Measurements from ENCODE around the gene RNF168.
"Not testable (repeated sequence)": the region's sequence is repeated elsewhere in the genome, so short reads cannot be mapped to it uniquely, and the experiment has no call there.

Gene RNF168

DNA sequence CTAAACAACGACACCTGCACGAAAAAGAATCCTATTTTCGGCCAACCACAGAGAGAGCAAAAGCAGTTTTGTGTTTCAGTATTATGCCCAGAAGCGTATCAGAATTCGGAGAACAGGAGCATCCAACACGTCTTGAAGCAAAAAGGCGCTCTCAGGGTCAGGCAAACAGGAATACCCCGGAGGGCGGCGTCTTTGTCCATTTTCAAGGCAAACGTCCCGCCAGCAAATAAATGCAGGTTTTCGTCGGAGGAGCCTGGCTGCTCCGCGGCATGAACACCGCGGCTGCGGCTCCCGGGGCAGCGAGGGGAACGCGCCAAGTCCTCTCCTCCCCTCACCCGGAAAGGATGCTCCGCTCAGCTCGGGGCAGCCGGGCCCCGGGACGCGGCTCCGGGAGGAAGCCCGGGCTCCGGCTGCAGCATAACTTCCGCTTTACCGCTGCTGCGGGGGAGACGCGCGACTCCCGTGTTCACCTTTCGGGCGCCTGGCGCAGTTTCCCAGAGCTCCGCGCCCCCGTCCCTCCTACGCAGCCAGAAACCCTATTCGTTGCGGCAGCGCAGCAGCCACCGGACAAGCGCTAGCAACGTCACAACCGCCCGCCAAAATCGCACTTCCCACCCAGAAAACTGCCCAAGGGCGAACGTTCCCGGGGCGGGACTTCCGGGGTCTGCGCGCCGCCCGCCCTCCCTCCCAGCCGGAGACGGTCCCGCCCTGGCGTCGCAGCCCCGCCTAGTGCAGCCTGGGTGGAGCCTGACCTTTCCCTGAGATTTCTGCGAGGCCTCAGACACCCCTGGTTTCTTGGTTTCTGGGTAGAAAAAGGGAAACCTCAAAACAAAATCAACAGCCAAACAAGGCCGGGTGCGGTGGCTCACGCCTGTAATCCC lies at the start of gene RNF168:
Gene RNF168, minus strand, starts transcription at position 573 of the 881 bp plus-strand sequence. CDS start 595 bp downstream, outside the sequence.
- Histone ChIP-seq H4K20me1 (ENCODE audit: insufficient read depth) (peaks cover 11% of the 10 kb centered on the region), H3K4me1 (ENCODE audit: low read depth, poor library complexity, severe bottlenecking) (peaks cover 19% of the 10 kb centered on the region), H3K4me3 (IDR thresholded peaks at IDR 0.05; ENCODE audit: insufficient read depth, low read depth, low read length) (peak within 1 kb of the TSS; percentile 86), H3K36me3 (ENCODE audit: insufficient read depth) (no peaks in the 10 kb centered on the region), H2AFZ (ENCODE audit: low read depth) (peak within 1 kb of the TSS; percentile 67), H3K79me2 (ENCODE audit: insufficient read depth, low read depth) (peaks cover 49% of the 10 kb centered on the region), H3K27ac (peak within 1 kb of the TSS; percentile 76), H3K4me2 (peak within 1 kb of the TSS; percentile 97), H3K9ac (peak within 1 kb of the TSS; percentile 65), H3K27me3 (ENCODE audit: insufficient read depth, low read depth) (no peaks in the 10 kb centered on the region; the same call in 1 of the 2 replicates)
- TF ChIP-seq CTCF (conservative IDR thresholded peaks at IDR 0.05; ENCODE audit: low read depth, low read length): no peak

DNA sequence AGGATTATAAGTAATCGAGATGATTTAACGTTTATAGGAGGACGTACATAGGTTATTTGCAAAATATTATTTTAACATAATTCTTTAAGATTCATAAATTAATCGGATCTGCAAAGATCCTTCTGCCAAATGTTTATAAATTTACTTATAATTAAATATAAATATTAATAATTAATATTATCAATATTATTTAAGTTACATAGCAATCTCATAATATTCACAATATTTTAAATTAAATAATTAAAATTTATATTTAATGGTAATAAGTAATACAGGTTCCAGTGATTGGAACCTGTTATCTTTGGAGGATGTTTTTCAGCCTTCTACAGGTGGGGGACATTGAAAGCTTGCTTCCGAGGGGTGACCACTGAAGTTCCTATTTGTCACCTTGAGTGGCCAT lies 48.7 kb upstream of the RNF168 start:
- Histone ChIP-seq H3K4me3 (IDR thresholded peaks at IDR 0.05; ENCODE audit: insufficient read depth, low read depth, low read length) (no peak overlapping the region), H3K36me3 (ENCODE audit: insufficient read depth) (no peaks in the 10 kb centered on the region)

GRCh38 chr3:196550172-196550571 lies 46.6 kb upstream of the RNF168 start:
- H3K4me2 ChIP-seq; H3K4me1 ChIP-seq (ENCODE audit: low read depth, poor library complexity, severe bottlenecking); H3K27ac ChIP-seq: not testable (repeated sequence)

More for the DNA sequence above, 48.7 kb upstream of the RNF168 start:
- Histone ChIP-seq H3K79me2 (ENCODE audit: insufficient read depth, low read depth) (no peaks in the 10 kb centered on the region), H3K4me2 (no peak overlapping the region), H3K4me1 (ENCODE audit: low read depth, poor library complexity, severe bottlenecking) (no peaks in the 10 kb centered on the region), H2AFZ (ENCODE audit: low read depth) (no peak overlapping the region), H3K27me3 (ENCODE audit: insufficient read depth, low read depth) (no peaks in the 10 kb centered on the region), H3K9ac (no peak overlapping the region), H4K20me1 (ENCODE audit: insufficient read depth) (no peaks in the 10 kb centered on the region), H3K27ac (no peak overlapping the region)
- TF ChIP-seq CTCF (conservative IDR thresholded peaks at IDR 0.05; ENCODE audit: low read depth, low read length): no peak

GRCh38 chr3:196549312-196549711 lies 45.7 kb upstream of the RNF168 start:
- not testable (repeated sequence) for H3K4me1 ChIP-seq (ENCODE audit: low read depth, poor library complexity, severe bottlenecking); H3K9ac ChIP-seq; H2AFZ ChIP-seq (ENCODE audit: low read depth); H3K27me3 ChIP-seq (ENCODE audit: insufficient read depth, low read depth); H3K4me3 ChIP-seq (IDR thresholded peaks at IDR 0.05; ENCODE audit: insufficient read depth, low read depth, low read length); H3K27ac ChIP-seq; H4K20me1 ChIP-seq (ENCODE audit: insufficient read depth); H3K79me2 ChIP-seq (ENCODE audit: insufficient read depth, low read depth); H3K4me2 ChIP-seq; H3K36me3 ChIP-seq (ENCODE audit: insufficient read depth)

More at GRCh38 chr3:196550172-196550571, 46.6 kb upstream of the RNF168 start:
- H3K4me3 ChIP-seq (IDR thresholded peaks at IDR 0.05; ENCODE audit: insufficient read depth, low read depth, low read length); H4K20me1 ChIP-seq (ENCODE audit: insufficient read depth); H3K27me3 ChIP-seq (ENCODE audit: insufficient read depth, low read depth); H3K36me3 ChIP-seq (ENCODE audit: insufficient read depth); H3K79me2 ChIP-seq (ENCODE audit: insufficient read depth, low read depth); H3K9ac ChIP-seq; H2AFZ ChIP-seq (ENCODE audit: low read depth): not testable (repeated sequence)

DNA sequence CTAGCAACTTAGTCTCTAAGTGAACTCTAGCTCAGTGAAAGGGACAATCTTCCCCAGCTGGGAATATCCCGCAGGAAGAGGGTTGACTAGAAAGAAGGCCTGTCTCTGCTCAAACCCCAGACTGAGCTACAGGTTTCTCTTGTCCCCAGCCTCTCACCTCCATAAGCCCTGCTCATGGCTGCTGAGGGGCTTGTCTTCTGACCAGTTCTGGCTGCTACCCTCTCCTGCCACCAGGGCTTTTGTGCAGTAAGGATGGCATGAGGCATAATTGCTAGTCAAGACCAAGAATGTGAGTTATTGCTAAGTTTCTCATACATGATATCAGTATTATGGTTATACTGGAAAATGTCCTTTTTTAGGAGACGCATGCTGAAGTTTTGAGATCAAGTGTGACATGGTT lies 43.5 kb upstream of the RNF168 start:
- Histone ChIP-seq H3K27ac (no peak overlapping the region), H3K4me3 (IDR thresholded peaks at IDR 0.05; ENCODE audit: insufficient read depth, low read depth, low read length) (no peak overlapping the region), H3K27me3 (ENCODE audit: insufficient read depth, low read depth) (no peaks in the 10 kb centered on the region), H3K4me2 (no peak overlapping the region), H2AFZ (ENCODE audit: low read depth) (no peak overlapping the region), H3K9ac (no peak overlapping the region), H3K79me2 (ENCODE audit: insufficient read depth, low read depth) (no peaks in the 10 kb centered on the region), H3K36me3 (ENCODE audit: insufficient read depth) (no peaks in the 10 kb centered on the region), H4K20me1 (ENCODE audit: insufficient read depth) (no peaks in the 10 kb centered on the region), H3K4me1 (ENCODE audit: low read depth, poor library complexity, severe bottlenecking) (no peaks in the 10 kb centered on the region)
- TF ChIP-seq CTCF (conservative IDR thresholded peaks at IDR 0.05; ENCODE audit: low read depth, low read length): no peak
